HG02763 (cell line): ENCODE results near the gene HYAL2.

ENCODE experiments used
- ATAC-seq: cut with Tn5 transposase; IDR thresholded peaks from one replicate; pipeline ENCODE4 v1.9.1; 2021; ENCODE audit warnings: mild to moderate bottlenecking, moderate library complexity; ENCODE audit not compliant: unreplicated experiment

HYAL2 gene

GRCh38 chr3:50322386-50323091 lies at the start of gene HYAL2:
Gene HYAL2, minus strand, starts transcription at chr3:50322745. Its CDS starts 2,256 bp downstream, at chr3:50320489.
- ATAC-seq = no peak

- no peak for ATAC-seq
Observed at GRCh38 chr3:50371133-50371685, 48.7 kb upstream of the HYAL2 start.

GRCh38 chr3:50370594-50370993 lies 48.0 kb upstream of the HYAL2 start:
- ATAC-seq = no peak

GRCh38 chr3:50369012-50369670 lies 46.6 kb upstream of the HYAL2 start:
- no peak for ATAC-seq

DNA sequence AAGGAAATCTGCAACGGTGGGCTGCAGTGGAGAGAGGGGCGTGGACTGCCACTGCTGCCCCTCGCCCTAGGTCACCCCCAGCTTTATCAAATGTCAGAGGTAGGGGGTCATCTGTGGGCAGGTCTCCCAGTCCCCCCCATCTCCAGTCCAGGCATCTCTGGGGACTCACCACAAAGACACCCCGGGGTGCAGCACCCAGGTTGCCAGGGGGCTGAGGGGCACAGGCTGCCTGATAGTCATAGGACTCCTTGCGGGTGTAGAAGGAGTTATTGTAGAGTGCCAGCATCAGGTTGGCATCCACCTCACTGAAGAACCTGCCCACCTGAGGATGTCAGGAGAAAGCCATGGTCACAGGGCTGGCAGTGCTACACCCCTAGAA lies 43.3 kb upstream of the HYAL2 start:
- no peak for ATAC-seq

DNA sequence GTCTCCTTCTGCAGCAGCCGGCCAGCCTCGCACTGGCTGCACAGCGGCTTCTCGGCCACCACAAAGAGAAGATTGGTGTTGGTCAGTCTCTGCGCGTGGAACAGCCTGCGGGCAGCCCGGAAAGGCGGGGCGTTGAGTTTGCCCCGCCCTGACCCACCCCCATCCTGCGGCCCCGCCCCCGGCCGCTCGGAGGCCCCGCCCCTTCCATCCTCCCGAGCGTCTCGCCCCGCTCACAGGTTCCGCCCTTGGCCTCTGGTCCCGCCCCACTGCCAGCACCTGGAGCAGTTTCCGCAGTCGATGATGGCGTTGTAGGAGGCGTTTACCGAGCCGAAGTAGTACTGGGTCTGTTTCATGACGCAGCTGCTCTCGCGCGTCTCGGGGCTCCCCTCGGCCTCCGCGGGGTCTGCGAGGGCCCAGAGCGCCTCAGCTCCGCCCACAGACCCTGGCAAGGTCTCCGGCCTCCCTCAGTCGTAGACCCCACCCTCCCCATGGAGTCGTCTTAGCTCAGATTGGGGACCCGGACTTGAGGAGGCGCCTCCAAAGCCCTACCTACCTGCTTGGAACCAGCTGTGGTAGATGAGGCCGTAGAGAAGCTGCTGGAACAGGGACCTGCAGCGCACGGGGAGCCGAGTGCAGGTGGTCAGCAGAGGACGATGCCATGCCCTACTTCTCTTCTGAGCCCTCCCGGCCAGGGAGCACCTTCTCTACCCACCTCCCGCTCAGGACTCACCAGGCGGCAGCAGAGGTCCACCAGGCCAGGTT lies 42.7 kb upstream of the HYAL2 start:
- ATAC-seq = peak; percentile 84

- ATAC-seq = no peak
Observed at GRCh38 chr3:50364573-50365079, 42.1 kb upstream of the HYAL2 start.

- peak; percentile 1 for ATAC-seq
Observed at GRCh38 chr3:50359760-50360110, 37.2 kb upstream of the HYAL2 start.

DNA sequence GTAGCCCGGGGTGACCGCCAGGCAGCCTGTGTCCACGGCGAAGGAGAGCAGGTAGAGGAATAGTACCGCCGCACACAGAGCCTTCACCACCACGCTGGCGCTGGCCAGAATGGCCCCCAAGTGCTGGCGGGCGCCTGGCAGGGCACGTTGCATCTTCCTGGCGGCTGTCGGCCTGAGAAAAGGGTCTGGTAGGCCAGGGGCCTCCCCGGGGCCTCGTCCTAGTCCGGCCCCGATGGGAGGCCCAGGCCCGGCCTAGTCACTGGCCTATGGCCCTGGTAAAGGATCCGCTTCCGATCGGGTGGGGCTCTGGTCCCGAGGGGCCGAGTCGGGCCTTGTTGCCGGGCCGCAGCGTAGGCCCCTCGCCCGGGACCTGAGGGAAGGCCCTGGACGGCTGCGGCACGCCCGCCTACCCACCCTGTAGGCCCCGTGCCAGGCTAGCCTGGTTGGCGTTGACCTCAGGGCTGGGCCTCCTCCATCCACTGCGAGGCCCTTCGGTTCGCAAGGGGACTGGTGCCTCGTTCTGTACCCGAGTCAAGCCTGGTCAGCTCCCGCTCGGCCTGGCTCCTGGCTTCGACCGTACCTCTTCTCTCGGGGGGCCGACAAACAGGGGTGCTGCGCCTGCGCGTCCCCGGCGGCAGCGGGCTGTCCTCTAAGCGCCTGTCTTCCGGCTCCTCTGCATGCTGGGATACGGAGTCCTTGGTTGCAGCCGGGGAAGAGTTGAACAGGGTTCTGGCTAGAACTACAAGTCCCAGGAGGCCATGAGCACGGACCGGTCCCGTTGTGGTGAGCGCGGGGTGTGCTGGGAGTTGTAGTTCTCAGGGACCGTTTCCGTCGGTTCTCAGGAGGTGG lies 36.6 kb upstream of the HYAL2 start, which contains the start of gene TMEM115:
TSS of gene TMEM115 (minus strand) at position 611 of the 849 bp plus-strand sequence. CDS start at position 153, 458 bp downstream.
- ATAC-seq = peak; percentile 97

- no peak for ATAC-seq
Observed at GRCh38 chr3:50358355-50358910, 35.9 kb upstream of the HYAL2 start.

DNA sequence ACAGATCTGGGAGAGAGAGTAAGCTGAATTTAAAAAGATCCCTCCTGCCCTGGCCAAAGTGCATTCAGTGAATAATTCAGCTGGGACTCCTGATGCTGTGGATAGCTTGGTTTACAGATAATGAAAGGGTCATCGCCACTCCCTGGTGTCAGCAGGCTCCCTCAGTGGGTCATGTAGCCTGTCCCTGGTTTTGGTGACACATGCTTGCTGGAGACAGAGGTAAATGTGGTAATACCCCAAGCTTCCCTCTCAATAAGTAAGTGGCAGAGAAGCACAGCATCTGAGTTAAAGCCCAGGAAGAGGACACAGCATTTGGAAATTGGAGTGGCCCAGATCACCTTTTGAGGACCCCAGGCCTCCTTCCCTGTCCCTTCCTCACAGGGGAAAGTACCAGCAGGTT lies 34.9 kb upstream of the HYAL2 start:
- no peak for ATAC-seq

DNA sequence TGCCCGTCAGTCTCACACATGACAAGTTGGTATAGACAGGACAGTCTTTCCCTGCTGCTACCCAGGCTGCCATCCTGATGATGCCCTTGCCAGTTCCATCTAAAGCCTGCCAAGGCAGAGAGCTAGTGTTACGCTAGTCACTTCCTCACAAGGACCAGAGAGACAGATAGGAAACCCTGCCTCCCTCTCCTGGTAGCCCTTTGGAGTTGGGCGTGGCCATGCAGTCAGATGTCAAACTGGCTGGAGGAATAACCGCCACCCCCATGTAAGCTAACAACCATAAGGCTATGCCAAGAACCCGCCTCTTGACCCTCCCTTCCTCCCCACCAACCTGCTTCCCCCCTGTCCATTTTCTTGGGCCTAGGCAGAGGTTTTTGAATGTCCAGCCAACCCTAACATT lies 34.0 kb upstream of the HYAL2 start:
- no peak for ATAC-seq

DNA sequence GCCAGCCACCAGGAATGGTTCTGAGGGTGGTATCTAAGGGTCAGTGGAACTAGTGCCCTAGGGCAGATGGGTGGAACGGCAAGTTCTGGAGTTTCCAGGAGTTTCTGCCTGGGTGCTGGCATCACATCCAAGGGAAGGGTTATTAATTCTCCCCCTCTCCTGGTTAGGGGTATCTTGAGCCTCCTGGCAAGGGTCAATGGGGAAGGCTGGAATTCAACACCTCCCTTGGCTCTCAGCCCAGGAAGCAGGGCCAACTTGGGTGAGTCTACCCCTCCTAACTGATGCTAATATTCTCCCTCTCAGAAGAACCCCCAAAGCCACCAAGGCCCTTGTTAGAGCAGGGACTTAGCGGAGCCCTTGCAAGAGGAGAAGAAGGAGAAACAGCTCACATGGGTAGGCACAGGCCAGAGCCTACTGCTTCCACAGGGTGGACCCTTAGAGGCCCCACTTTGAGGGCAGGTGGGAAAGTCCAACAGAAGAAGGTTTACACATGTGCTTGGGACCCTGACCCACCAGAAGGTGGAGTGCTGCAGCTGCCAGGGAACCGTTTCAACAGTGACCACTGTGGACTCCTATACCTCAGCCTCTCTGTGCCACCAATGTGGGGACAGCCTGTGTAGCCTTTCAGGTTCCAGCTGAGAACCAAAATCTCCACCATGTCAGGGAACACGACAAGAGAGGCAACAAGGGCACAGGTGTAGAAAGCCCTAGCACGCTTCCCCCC lies 33.4 kb upstream of the HYAL2 start:
- no peak for ATAC-seq

- no peak for ATAC-seq
Observed at GRCh38 chr3:50354850-50355249, 32.3 kb upstream of the HYAL2 start.

DNA sequence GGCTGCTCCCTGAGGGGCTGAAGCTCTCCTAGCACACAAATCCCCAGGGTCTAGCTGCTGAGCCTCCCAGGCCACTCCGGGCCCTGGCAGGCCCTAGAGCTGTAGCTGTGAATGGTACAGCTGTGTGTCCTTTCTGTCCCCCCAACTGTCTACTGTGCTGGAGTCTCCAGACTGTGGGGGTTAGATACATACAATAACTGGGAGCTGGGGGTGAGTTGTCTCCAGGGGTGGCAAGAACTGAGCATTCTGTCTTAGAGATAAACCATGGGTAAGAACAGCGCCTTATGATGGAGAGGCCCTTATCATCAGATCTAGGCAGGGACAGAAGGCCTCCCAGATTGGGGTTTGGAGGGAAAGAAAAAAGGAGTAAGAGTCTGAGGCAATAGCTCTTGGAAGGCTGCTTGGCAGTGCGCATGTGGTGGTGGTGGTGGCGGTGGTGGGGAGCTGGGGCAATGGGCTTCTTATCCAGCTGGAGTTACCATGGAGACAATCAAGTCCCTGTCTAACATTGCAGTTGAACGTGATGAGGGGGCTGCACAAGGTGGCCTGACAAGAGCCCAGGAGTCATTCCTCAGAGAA lies 31.7 kb upstream of the HYAL2 start:
- ATAC-seq = no peak

DNA sequence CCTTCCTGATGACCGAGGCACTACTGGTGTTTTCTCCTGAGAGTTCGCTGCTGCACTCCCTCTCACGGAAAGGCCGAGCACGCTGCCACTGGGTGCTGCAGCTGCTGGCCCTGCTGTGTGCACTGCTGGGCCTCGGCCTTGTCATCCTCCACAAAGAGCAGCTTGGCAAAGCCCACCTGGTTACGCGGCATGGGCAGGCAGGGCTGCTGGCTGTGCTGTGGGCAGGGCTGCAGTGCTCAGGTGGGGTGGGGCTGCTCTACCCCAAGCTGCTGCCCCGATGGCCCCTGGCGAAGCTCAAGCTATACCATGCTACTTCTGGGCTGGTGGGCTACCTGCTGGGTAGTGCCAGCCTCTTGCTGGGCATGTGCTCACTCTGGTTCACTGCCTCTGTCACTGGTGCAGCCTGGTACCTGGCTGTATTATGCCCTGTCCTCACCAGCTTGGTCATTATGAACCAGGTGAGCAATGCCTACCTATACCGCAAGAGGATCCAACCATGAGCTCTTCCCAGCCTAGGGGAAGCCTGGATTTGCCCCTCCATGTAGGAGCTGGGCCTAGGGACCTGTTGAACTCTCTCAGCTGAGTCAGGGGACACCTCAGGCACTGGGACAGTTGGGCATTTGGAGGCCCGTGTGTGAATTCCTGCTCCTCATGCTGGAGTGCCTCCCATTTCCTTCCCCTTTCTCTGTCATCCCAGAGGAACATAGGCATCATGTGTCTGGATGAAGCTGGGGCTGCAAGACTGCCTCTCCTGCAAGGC lies 30.9 kb upstream of the HYAL2 start:
- ATAC-seq = no peak

- no peak for ATAC-seq
Observed at GRCh38 chr3:50352781-50353180, 30.2 kb upstream of the HYAL2 start.

DNA sequence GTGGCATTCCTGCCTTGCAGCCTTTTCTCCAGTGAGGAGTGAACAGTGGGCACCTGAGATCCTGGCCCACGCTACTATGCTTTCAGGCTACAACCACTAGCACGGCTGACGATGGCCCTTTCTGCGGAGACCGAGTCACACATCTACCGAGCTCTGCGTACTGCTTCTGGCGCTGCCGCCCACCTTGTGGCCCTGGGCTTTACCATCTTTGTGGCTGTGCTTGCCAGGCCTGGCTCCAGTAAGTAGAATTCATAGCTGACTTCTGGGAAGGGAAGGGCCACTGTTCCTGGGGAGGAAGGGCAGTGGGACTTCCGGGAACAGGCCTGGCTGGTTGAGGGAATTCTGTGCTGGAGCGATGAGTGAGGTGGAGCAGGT lies 28.8 kb upstream of the HYAL2 start:
- no peak for ATAC-seq
